Vagina (tissue), 2 donors: ENCODE data around the gene RABEP2. TPM values are rescaled to one million over a fixed set of nuclear protein-coding genes. Genes with fewer than 3 reads are reported as not detected.

Source experiments
- DNase-seq, 2 donors: peaks; one replicate each; pipeline ENCODE4 v3.0.0-alpha.2; 2017; ENCODE audit errors: extremely low spot score in 2 of 2
- H3K27ac ChIP-seq: fragments of 200-600 bp; sonication (generic); one replicate; pipeline ENCODE4 v1.5.1; 2019
- H3K27me3 ChIP-seq: fragments of 200-600 bp; sonication (generic); one replicate; pipeline ENCODE4 v1.5.1; 2019
- H3K36me3 ChIP-seq, 2 donors: fragments of 200-600 bp; sonication (generic); one replicate each; pipeline ENCODE4 v1.5.1; 2017 to 2019
- H3K4me1 ChIP-seq: fragments of 200-600 bp; sonication (generic); one replicate; pipeline ENCODE4 v1.5.1; 2019
- H3K4me3 ChIP-seq, 2 donors: fragments of 200-600 bp; sonication (generic); 1 replicate in 1 of 2; 2 replicates in 1 of 2; pipeline ENCODE4 v1.5.1; 2016 to 2019
- H3K9me3 ChIP-seq: fragments of 200-600 bp; sonication (generic); one replicate; pipeline ENCODE4 v1.5.1; 2019
- POLR2A ChIP-seq, 2 donors: fragments of 450-650 bp; IDR thresholded peaks; one replicate each; pipeline ENCODE4 v1.6.1; 2017; ENCODE audit warnings: antibody characterized with exemption in 2 of 2, mild to moderate bottlenecking in 2 of 2, moderate library complexity in 2 of 2
- POLR2AphosphoS5 ChIP-seq, 2 donors: sonication (generic); formaldehyde crosslinking; IDR thresholded peaks; one replicate each; pipeline ENCODE4 v1.9.0; 2017; ENCODE audit warnings: antibody characterized with exemption in 2 of 2, mild to moderate bottlenecking in 2 of 2, low read depth in 1 of 2; ENCODE audit not compliant: insufficient read depth in 1 of 2
- intact Hi-C: fragments of 100-400 bp; cut with DNase I; formaldehyde crosslinking; loops from one replicate; pipeline ENCODE4 v1.15.1; 2023
- total RNA-seq: library from RNA; depleted of rRNA; stranded (reverse); fragments of >200 nt; gene quantifications from one replicate; pipeline ENCODE4 v1.2.3, GENCODE V29; 2016
- TF ChIP-seq, protein P1 (sequence below), 3 experiments: fragments of 450-650 bp in 2 of 3; fragments of 200-600 bp in 1 of 3; sonication (generic) in 1 of 3; IDR thresholded peaks; one replicate each; pipeline ENCODE4 v1.5.1; 2017 to 2019; ENCODE audit warnings: antibody characterized with exemption in 3 of 3, mild to moderate bottlenecking in 2 of 3, moderate library complexity in 2 of 3

RABEP2 gene
- total RNA-seq, 1 donor from 2014 or later, result 44.7 TPM

DNA sequence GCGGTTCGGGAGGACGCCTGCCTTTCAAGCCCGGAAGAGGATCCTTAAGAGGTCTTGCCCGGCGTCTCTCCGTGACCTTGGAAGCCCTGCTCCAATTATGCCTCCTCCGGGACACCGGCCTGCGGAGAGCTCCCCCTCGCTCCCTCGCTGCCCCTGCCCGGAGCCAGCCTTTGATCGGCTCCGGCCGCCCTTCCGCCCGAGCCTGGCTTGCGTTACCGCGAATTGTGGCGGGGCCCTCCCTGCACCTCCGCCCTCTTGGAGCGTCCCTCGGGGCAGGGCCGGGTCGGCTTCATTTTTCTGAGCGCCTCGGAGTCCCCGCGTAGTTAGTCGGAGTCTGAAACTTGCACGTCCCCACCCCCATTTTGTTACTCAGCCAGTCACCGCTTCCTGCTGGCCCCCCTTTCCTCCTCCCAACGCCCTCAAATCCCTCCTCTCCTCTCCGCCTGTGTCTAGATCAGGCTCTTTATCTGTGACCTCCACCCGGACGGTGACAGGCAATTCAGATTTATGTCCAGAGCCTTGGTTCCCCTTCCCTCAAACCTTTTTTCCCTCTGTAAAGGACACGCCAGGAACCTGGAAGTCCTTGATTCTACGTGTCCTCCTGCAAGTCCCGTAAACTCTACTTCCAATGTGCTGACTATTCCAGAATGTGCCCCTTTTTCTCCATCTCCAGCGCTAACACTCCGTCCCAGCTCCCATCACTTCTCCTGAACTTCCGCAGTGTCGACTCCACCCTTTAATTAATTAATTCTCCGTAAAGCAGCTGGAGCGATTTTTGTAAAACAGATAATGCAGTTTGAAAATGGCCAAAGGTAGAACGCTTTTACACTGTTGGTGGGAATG, 569 bp upstream of the RABEP2 start:
- Histone ChIP-seq H3K9me3 (no peaks in the 10 kb centered on the region), H3K27me3 (no peaks in the 10 kb centered on the region), H3K27ac (peak overlapping the region; percentile 94), H3K4me3 (peak overlapping the region; percentile 69 to 77), H3K4me1 (peaks cover 17% of the 10 kb centered on the region), H3K36me3 (no peaks in the 10 kb centered on the region)
- DNase-seq, result no peak
- TF ChIP-seq POLR2AphosphoS5 (IDR thresholded peaks at IDR 0.05; ENCODE audit: insufficient read depth in 1 of 2, low read depth in 1 of 2) (peak; percentile 5 to 80), POLR2A (IDR thresholded peaks at IDR 0.05) (no peak)
- TF ChIP-seq, protein P1, sequence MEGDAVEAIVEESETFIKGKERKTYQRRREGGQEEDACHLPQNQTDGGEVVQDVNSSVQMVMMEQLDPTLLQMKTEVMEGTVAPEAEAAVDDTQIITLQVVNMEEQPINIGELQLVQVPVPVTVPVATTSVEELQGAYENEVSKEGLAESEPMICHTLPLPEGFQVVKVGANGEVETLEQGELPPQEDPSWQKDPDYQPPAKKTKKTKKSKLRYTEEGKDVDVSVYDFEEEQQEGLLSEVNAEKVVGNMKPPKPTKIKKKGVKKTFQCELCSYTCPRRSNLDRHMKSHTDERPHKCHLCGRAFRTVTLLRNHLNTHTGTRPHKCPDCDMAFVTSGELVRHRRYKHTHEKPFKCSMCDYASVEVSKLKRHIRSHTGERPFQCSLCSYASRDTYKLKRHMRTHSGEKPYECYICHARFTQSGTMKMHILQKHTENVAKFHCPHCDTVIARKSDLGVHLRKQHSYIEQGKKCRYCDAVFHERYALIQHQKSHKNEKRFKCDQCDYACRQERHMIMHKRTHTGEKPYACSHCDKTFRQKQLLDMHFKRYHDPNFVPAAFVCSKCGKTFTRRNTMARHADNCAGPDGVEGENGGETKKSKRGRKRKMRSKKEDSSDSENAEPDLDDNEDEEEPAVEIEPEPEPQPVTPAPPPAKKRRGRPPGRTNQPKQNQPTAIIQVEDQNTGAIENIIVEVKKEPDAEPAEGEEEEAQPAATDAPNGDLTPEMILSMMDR (IDR thresholded peaks at IDR 0.05), result no peak
- intact Hi-C loops, result no loop called here

DNA sequence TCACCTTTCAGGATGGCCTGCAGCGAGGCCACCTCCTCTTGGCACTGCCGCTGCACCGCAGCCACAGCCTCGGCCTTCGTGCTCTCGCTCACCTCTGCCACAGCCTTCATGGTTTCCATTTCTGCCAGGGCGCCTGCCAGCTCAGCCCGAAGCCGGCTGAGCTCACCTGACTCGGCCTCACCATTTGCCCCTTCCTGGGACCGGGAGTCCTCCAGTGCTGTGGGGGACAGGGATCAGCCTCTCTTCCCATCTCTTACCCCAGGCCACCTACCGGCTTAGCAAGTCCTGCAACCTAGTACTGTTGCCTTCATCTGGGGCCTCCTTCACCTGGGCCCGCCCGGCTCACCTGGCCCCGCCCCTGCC, 658 bp downstream of the RABEP2 start:
- peaks cover 0 to 6% of the 10 kb centered on the region in 2 donors for H3K36me3 ChIP-seq
- peaks cover 17% of the 10 kb centered on the region for H3K4me1 ChIP-seq
- H3K9me3 ChIP-seq, result no peaks in the 10 kb centered on the region
- peak overlapping the region; percentile 94 for H3K27ac ChIP-seq
- TF ChIP-seq POLR2AphosphoS5 (IDR thresholded peaks at IDR 0.05; ENCODE audit: insufficient read depth in 1 of 2, low read depth in 1 of 2) (no peak), POLR2A (IDR thresholded peaks at IDR 0.05) (no peak)
- TF ChIP-seq, protein P1 (IDR thresholded peaks at IDR 0.05), result no peak
- H3K4me3 ChIP-seq, result peak overlapping the region; percentile 69 to 77
- no peak for DNase-seq
- no peaks in the 10 kb centered on the region for H3K27me3 ChIP-seq
- intact Hi-C loops, result no loop called here

DNA sequence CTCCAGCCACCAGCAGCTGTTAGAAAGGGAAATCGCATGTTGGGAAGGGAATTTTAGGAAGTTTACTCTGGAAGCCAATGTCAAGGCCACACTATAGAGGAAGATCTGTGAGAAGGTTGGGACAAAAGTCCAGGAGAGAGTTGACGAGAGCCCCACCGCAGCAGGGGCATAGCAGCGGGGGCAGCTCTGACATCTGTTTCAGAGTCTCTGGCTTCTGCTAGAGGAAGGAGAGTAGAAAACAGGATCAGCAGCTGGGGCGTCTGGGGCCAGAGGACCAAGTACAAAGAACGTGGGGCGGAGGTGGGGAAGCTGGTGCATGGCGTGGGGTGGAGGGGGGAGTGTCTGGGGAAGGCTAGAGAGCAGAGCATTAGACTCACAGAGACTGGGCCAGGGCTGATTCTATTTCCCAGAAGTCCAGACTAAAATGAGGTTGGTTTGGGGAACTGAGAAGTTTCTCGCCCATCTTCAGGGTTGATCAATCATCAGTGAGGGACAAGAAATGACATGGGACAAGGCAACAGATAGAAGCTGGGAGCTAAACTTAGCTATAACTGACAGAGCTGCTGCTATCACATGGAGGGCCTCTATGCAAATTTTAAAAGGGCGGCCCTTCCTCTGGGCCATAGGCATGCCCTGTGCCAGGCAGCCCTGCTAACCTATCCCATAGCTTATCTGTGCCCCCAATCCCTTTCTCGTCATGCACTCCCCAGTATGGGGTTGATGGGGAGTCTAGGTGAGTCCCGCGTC, 1.2 kb downstream of the RABEP2 start:
- intact Hi-C loops, result no loop called here
- peaks cover 17% of the 10 kb centered on the region for H3K4me1 ChIP-seq
- TF ChIP-seq POLR2A (IDR thresholded peaks at IDR 0.05) (no peak), POLR2AphosphoS5 (IDR thresholded peaks at IDR 0.05; ENCODE audit: insufficient read depth in 1 of 2, low read depth in 1 of 2) (no peak)
- TF ChIP-seq, protein P1 (IDR thresholded peaks at IDR 0.05), result no peak
- peaks cover 0 to 6% of the 10 kb centered on the region in 2 donors for H3K36me3 ChIP-seq
- no peak for DNase-seq
- H3K27ac ChIP-seq, result peak overlapping the region; percentile 94
- no peaks in the 10 kb centered on the region for H3K9me3 ChIP-seq
- no peaks in the 10 kb centered on the region for H3K27me3 ChIP-seq
- peak overlapping the region; percentile 69 to 77 for H3K4me3 ChIP-seq

DNA sequence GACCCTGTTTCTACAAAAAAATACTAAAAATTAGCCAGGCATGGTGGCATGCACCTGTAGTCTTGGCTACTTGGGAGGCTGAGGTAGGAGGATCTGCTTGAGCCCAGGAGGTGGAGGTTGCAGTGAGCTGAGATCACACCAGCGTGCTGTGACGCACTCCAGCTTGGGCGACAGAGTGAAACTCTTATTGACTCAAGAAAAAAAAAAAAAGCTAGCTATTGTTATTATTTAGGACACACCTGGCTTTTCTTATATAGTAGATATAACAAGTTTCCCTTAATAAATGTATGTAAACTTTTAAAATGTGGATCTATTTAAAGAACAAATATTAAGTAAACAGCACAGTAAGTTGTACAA, 1.8 kb downstream of the RABEP2 start:
- H3K27ac ChIP-seq, result peak overlapping the region; percentile 94
- DNase-seq, result no peak

More for the DNA sequence above, 1.8 kb downstream of the RABEP2 start:
- intact Hi-C loops, result no loop called here
- H3K36me3 ChIP-seq, result peaks cover 0 to 9% of the 10 kb centered on the region in 2 donors
- TF ChIP-seq POLR2A (IDR thresholded peaks at IDR 0.05) (no peak), POLR2AphosphoS5 (IDR thresholded peaks at IDR 0.05; ENCODE audit: insufficient read depth in 1 of 2, low read depth in 1 of 2) (no peak)
- TF ChIP-seq, protein P1 (IDR thresholded peaks at IDR 0.05), result no peak
- H3K4me1 ChIP-seq, result peaks cover 17% of the 10 kb centered on the region
- no peak overlapping the region for H3K4me3 ChIP-seq
- H3K9me3 ChIP-seq, result no peaks in the 10 kb centered on the region
- no peaks in the 10 kb centered on the region for H3K27me3 ChIP-seq
